A673 (cell line): Measurements from ENCODE around the gene ZBTB7B. TPM values are rescaled to one million over a fixed set of nuclear protein-coding genes. Genes with fewer than 3 reads are reported as not detected.

ENCODE experiments used
- BruUV-seq: library from RNA; stranded (reverse); fragments of 400-500 nt; replicated peaks from 2 replicates; lab custom pipeline; 2021; lab: Mats Ljungman, UMichigan
- CTCF ChIA-PET: fragments of 300-600 bp; sonication (Branson Sonifier 250); formaldehyde crosslinking; loops from one replicate; lab custom pipeline; 2022; ENCODE audit warnings: antibody characterized with exemption; lab: Charles Lee
- POLR2A ChIA-PET: fragments of 300-600 bp; sonication (Branson Sonifier 250); formaldehyde crosslinking; loops from one replicate; lab custom pipeline; 2022; ENCODE audit warnings: antibody characterized with exemption; ENCODE audit not compliant: low non-redundant PET; lab: Charles Lee
- DNase-seq: peaks from one replicate; pipeline ENCODE4 v3.0.0-alpha.2; 2015; ENCODE audit warnings: low spot score
- H3K27ac ChIP-seq: fragments of 200-600 bp; sonication (generic); 2 replicates; pipeline ENCODE4 v1.5.1; 2016; ENCODE audit warnings: mixed run types, low read depth, mild to moderate bottlenecking, mixed read lengths, antibody characterized with exemption, low read length; ENCODE audit not compliant: poor library complexity, severe bottlenecking
- H3K27me3 ChIP-seq: fragments of 200-600 bp; sonication (generic); replicated peaks from 2 replicates; pipeline ENCODE4 v1.6.1; 2017; ENCODE audit warnings: mixed run types, low read depth, mild to moderate bottlenecking, mixed read lengths, antibody characterized with exemption, low read length; ENCODE audit not compliant: insufficient read depth, poor library complexity
- H3K36me3 ChIP-seq: fragments of 200-600 bp; sonication (generic); 2 replicates; pipeline ENCODE4 v1.6.1; 2016; ENCODE audit warnings: mixed run types, mild to moderate bottlenecking, mixed read lengths, antibody characterized with exemption, low read length; ENCODE audit not compliant: insufficient read depth, poor library complexity, severe bottlenecking
- H3K4me1 ChIP-seq: fragments of 200-600 bp; sonication (generic); 2 replicates; pipeline ENCODE4 v1.6.1; 2017; ENCODE audit warnings: mixed run types, mild to moderate bottlenecking, mixed read lengths, antibody characterized with exemption, low read length; ENCODE audit not compliant: insufficient read depth, poor library complexity, severe bottlenecking
- H3K4me3 ChIP-seq: fragments of 200-600 bp; sonication (generic); 2 replicates; pipeline ENCODE4 v1.5.1; 2016; ENCODE audit warnings: low read depth, mixed run types, mild to moderate bottlenecking, mixed read lengths, low read length; ENCODE audit not compliant: poor library complexity, severe bottlenecking
- H3K9me3 ChIP-seq: fragments of 200-600 bp; sonication (generic); 2 replicates; pipeline ENCODE4 v1.6.1; 2016; ENCODE audit warnings: mixed run types, low read depth, mild to moderate bottlenecking, mixed read lengths, antibody characterized with exemption, low read length; ENCODE audit not compliant: poor library complexity, severe bottlenecking
- CTCF ChIP-seq: fragments of 300-800, 200-600 bp; sonication (generic); conservative IDR thresholded peaks from 2 replicates; pipeline ENCODE4 v1.5.1; 2017; ENCODE audit warnings: low read depth, mild to moderate bottlenecking, antibody characterized with exemption, low read length, moderate library complexity, mixed read lengths
- EZH2 ChIP-seq: fragments of 200-600 bp; sonication (generic); IDR thresholded peaks from 2 replicates; pipeline ENCODE4 v1.6.1; 2017; ENCODE audit warnings: borderline replicate concordance, low read depth, mild to moderate bottlenecking, mixed read lengths, antibody characterized with exemption, low read length; ENCODE audit not compliant: poor library complexity, severe bottlenecking
- intact Hi-C: fragments of 100-400 bp; cut with micrococcal nuclease; formaldehyde crosslinking; loops from one replicate; pipeline ENCODE4 v1.10.0; 2022; ENCODE audit not compliant: unreplicated experiment
- total RNA-seq: library from RNA; stranded (reverse); gene quantifications from 2 replicates; pipeline ENCODE4 v1.2.3, GENCODE V29; 2021

The ZBTB7B gene
- total RNA-seq, 1 experiment from 2014 or later: 19.2 TPM

GRCh38 chr1:155004352-155005075, 1.9 kb downstream of the ZBTB7B start:
- ChIA-PET CTCF (interaction anchor here (0.6 to 1.0 kb wide), 3 partner anchors 13 to 21 kb away, joined by 3 to 9 read pairs (median 3); no protein-coding TSS in a partner anchor), POLR2A (interaction anchor here (1.3 kb wide), 1 partner anchor 13 kb away, joined by 4 read pairs; no protein-coding TSS in a partner anchor)
- H3K4me3 ChIP-seq: peak overlapping the region; percentile 70
- DNase-seq: peak; percentile 39
- peak overlapping the region; percentile 89 for H3K27ac ChIP-seq
- TF ChIP-seq CTCF (no peak), EZH2 (no peak)
- H3K4me1 ChIP-seq: peaks cover 20% of the 10 kb centered on the region
- BruUV-seq: no TSS peak
- intact Hi-C loops: loop anchor here (5.0 kb wide), 2 partner anchors 78 to 447 kb away; partner anchors contain the start of gene UBE2Q1
- H3K27me3 ChIP-seq: no peaks in the 10 kb centered on the region
- H3K9me3 ChIP-seq: no peaks in the 10 kb centered on the region
- no peaks in the 10 kb centered on the region for H3K36me3 ChIP-seq

- H3K9me3 ChIP-seq: no peaks in the 10 kb centered on the region
- no peak for TF ChIP-seq CTCF
- intact Hi-C loops: no loop called here
- POLR2A ChIA-PET: interaction anchor here (1.3 kb wide), 1 partner anchor 12 kb away, joined by 4 read pairs; no protein-coding TSS in a partner anchor
- CTCF ChIA-PET: interaction anchor here (0.7 kb wide), 1 partner anchor 14 kb away, joined by 9 read pairs; no protein-coding TSS in a partner anchor
- no peak for DNase-seq
- BruUV-seq: no TSS peak
- peak overlapping the region; percentile 70 for H3K4me3 ChIP-seq
- H3K27ac ChIP-seq: peak overlapping the region; percentile 89
- H3K4me1 ChIP-seq: peaks cover 15% of the 10 kb centered on the region
- no peaks in the 10 kb centered on the region for H3K27me3 ChIP-seq
- no peaks in the 10 kb centered on the region for H3K36me3 ChIP-seq
Measured at GRCh38 chr1:155005076-155006011, 2.7 kb downstream of the ZBTB7B start.

GRCh38 chr1:155006601-155007101, 4.0 kb downstream of the ZBTB7B start:
- H3K9me3 ChIP-seq: no peaks in the 10 kb centered on the region
- H3K27me3 ChIP-seq: no peaks in the 10 kb centered on the region
- peak overlapping the region; percentile 89 for H3K27ac ChIP-seq
- peak; percentile 77 for DNase-seq
- no peaks in the 10 kb centered on the region for H3K36me3 ChIP-seq
- H3K4me3 ChIP-seq: no peak overlapping the region
- intact Hi-C loops: no loop called here
- TF ChIP-seq CTCF (no peak), EZH2 (no peak)
- peaks cover 15% of the 10 kb centered on the region for H3K4me1 ChIP-seq
- BruUV-seq: no TSS peak
- ChIA-PET POLR2A (no interaction called here), CTCF (interaction anchor here (2.2 kb wide), 1 partner anchor 11 kb away, joined by 16 read pairs; no protein-coding TSS in a partner anchor)
